WI38 (cell line): Measurements from ENCODE around the gene OR5B12.

ENCODE experiments used
- H3K4me3 ChIP-seq: 2 replicates; pipeline ENCODE4 v1.5.1; 2011; ENCODE audit warnings: low read depth, mild to moderate bottlenecking, control low read depth, low read length
- CTCF ChIP-seq: IDR thresholded peaks from 2 replicates; pipeline ENCODE4 v1.5.1; 2012; ENCODE audit warnings: low read depth, mild to moderate bottlenecking, control low read depth, low read length

OR5B12 gene

GRCh38 chr11:58451585-58451984 lies 9.5 kb upstream of the OR5B12 start:
- H3K4me3 ChIP-seq, result no peak overlapping the region
- no peak for TF ChIP-seq CTCF

- H3K4me3 ChIP-seq, result no peak overlapping the region
- TF ChIP-seq CTCF, result no peak
Measured at GRCh38 chr11:58446294-58446693, 4.3 kb upstream of the OR5B12 start.

DNA sequence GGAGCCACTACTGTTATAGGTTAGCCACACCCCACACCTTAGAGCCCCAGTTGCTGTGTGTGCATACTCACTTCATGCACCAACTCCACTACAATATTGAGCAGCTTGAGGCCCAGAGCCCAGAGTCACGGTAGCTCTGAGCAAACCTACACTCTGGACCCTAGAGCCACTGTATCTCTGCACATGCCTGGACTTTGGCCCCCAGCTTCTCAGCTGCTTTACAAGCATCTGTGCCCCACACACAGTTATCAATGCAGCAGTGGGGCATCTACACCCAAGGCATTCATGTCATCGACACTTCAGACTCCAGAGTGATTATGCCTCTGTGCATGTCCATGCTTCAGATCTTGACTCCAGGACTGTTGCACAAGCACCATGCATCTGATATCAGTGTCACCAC lies 2.3 kb upstream of the OR5B12 start:
- no peak for TF ChIP-seq CTCF
- H3K4me3 ChIP-seq, result no peak overlapping the region

DNA sequence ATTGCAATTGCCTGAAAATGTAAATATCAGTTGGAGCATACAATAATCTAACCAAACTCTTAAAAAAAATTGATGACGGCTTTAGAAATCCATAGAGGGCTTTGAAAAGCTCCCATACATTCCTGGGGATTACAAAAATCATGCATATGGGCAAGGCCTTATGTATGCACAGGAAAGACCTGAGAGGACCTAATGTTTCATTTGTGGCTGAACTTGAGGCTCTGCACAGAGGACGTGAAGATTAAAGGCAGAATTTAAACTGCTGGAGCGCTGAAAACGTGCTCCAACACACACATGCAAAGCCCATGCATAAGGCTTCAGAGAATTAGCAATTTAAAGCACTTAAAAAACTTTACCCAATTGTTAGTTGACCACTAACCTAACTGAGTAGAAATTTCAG lies 3.5 kb downstream of the OR5B12 start:
- H3K4me3 ChIP-seq, result no peak overlapping the region
- no peak for TF ChIP-seq CTCF

DNA sequence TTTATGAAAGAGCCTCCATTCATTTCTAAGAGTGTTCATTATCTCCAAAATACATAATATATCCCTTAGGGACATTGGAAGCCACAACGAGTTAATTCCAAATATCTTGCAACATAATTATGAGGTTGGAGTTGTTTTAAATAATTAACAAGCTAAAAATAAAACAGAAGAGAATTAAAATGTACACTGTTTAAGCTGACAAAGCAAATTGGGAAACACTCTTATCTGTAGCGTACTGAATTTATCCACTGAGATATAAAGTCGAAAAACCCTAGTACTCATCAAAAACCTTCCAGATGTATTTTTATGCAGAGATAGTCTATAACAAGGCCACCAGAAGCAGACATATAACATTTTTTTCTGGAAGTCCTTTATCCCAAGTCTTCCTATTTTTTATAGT lies 7.8 kb downstream of the OR5B12 start:
- no peak overlapping the region for H3K4me3 ChIP-seq
- no peak for TF ChIP-seq CTCF

GRCh38 chr11:58433638-58434203 lies 8.3 kb downstream of the OR5B12 start:
- no peak for TF ChIP-seq CTCF
- H3K4me3 ChIP-seq, result no peak overlapping the region

- H3K4me3 ChIP-seq, result no peak overlapping the region
- no peak for TF ChIP-seq CTCF
Measured at GRCh38 chr11:58429273-58429672, 12.8 kb downstream of the OR5B12 start.
